Stimulated activated memory B cell treated with anti-CD40 and anti-IgM and Interleukin-4, amounts not matched to agents 10 μg/mL and 1 μg/mL and 100 μg/mL, for 72 hours (primary cell): Measurements from ENCODE around the gene NPIPB6.
"Not testable (repeated sequence)": the region's sequence is repeated elsewhere in the genome, so short reads cannot be mapped to it uniquely, and the experiment has no call there.

Source experiments
- ATAC-seq: fragments of 150-1000 bp; cut with Tn5 transposase; 2 replicates; pipeline ENCODE4 v1.10.0; 2021
- H3K27ac Mint-ChIP-seq: one replicate; pipeline ENCODE4 v1.8.0; 2022; ENCODE audit warnings: mild to moderate bottlenecking, mixed read lengths
- H3K27me3 Mint-ChIP-seq: one replicate; pipeline ENCODE4 v1.8.0; 2022; ENCODE audit warnings: mixed read lengths
- H3K36me3 Mint-ChIP-seq: one replicate; pipeline ENCODE4 v1.8.0; 2022; ENCODE audit warnings: mixed read lengths
- H3K4me1 Mint-ChIP-seq: one replicate; pipeline ENCODE4 v1.8.0; 2022; ENCODE audit warnings: mixed read lengths
- H3K4me3 Mint-ChIP-seq: one replicate; pipeline ENCODE4 v1.8.0; 2022; ENCODE audit warnings: mild to moderate bottlenecking, moderate library complexity, mixed read lengths
- H3K9me3 Mint-ChIP-seq: one replicate; pipeline ENCODE4 v1.8.0; 2022; ENCODE audit warnings: mixed read lengths

Gene NPIPB6

DNA sequence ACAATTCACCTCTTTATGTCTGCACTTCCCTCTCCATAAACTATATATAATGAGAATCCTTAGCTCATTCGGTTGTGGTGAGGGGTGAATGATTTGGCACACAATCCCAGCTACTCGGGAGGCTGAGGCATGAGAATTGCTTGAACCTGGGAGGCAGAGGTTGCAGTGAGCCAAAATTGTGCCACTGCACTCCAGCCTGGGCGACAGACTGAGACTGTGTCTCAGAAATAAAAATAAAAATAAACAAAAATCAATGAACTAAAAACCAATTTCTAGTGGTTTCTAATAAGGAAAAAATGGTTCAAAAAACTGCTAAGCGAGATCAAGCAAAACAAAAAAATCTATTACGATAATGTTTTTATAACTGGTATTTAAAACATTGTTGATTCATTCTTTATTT is at the start of gene NPIPB6:
Gene NPIPB6, minus strand, starts transcription at position 101 of the 400 bp plus-strand sequence. CDS start 686 bp downstream, outside the sequence.
- H3K27me3 Mint-ChIP-seq, H3K4me1 Mint-ChIP-seq: not testable (repeated sequence)

DNA sequence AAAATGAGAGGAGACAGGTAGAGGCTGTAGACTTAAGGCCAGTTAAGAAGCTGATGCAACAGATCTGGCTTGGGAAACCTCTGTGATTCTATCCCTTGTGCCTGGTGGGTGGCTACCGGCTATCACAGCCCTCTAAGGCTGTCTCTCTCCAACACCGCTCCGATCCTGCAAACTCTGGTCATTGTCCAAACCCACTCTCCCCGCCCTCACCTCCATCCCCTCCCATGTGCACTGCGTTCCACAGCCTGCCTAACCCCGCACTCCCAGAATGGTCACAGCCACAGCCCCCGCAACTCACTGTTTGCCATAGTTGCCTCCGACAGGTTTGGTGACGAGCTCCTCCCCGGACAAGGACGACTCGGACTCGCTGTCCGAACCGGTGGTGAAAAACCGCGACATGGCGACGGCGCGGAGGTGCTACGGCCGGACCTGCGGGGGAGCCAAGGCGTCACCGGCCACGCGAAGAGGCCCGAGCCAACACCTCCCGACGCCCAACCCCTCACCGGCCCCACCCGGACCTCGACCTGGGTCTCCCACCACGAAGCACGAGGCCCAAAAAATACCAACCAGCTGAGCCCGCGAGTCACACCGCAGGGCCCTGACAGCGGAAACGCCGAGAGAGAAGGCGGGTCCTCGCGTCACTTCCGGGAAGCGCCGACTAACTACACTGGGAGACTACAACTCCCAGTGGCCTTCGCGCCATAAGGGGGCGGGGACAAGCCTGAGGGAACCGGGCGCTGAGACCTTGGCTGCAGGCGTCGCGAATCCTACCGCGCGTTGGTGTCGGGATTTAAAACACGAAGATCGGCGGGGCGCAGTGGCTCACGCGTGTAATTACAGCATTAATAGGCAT is 40.1 kb upstream of the NPIPB6 start, which contains the start of gene EIF3CL:
Gene EIF3CL, minus strand, starts transcription at position 622 of the 853 bp plus-strand sequence. Its CDS starts 223 bp downstream, at position 399.
- ATAC-seq: peak; percentile 100
- H3K9me3 Mint-ChIP-seq, H3K4me1 Mint-ChIP-seq, H3K27me3 Mint-ChIP-seq, H3K27ac Mint-ChIP-seq, H3K36me3 Mint-ChIP-seq: not testable (repeated sequence)
- peak within 1 kb of the TSS; percentile 43 for H3K4me3 Mint-ChIP-seq

More for the DNA sequence above, at the start of gene NPIPB6:
- not testable (repeated sequence) for H3K36me3 Mint-ChIP-seq, ATAC-seq, H3K9me3 Mint-ChIP-seq, H3K4me3 Mint-ChIP-seq, H3K27ac Mint-ChIP-seq

DNA sequence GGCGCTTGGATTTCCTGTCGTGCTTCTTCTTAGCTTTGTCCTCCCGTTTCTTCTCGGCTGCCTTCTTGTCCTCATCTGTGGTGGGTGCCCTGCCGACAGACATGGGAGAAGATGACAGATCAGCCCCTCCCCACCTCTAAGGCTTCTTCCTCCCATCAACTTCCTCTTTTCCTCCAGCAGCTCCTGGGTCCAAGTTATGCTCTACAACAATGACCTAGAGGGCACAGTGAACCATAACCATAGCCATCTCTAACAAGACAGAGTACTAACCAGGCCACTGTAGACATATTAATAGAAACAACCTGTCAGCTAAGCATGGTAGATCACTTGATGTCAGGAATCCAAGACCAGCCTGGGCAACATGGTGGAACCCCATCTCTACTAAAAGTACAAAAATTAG is 28.7 kb upstream of the NPIPB6 start:
- not testable (repeated sequence) for H3K27ac Mint-ChIP-seq, H3K4me1 Mint-ChIP-seq, H3K4me3 Mint-ChIP-seq, H3K27me3 Mint-ChIP-seq, H3K9me3 Mint-ChIP-seq, ATAC-seq, H3K36me3 Mint-ChIP-seq

DNA sequence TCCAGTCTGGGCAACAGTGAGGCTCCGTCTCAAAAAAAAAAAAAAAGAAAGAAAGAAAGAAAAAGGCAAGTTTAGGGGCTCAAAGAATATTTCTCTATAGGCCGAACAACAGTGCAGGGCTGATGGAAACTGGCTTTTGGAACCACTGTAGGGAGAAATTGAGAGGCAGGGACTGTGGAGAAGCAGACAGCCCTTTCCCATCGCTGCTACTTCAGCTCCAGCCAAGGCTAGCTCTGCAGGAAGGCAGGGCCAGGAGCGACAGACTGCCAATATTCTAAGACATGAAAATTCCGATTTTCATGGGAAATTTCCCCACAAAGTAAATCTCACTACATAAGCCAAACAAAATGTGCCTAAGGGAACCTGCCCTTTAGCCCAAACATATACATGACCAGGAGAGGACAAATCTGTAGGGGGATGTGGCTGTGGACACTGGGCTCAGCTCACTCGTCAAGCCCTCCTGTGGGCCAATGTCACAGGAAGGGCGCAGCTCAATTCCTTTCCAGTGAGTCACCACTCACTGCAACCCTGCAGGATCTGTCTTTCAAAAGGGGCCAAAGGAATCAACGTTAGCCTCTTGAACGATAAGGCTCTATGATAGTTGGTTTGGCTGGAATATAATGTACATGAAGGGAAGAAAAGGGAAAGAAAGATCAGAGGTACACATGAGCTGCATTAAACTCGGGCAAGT is 19.0 kb upstream of the NPIPB6 start:
- H3K27me3 Mint-ChIP-seq, ATAC-seq, H3K36me3 Mint-ChIP-seq, H3K9me3 Mint-ChIP-seq, H3K4me1 Mint-ChIP-seq, H3K4me3 Mint-ChIP-seq, H3K27ac Mint-ChIP-seq: not testable (repeated sequence)

DNA sequence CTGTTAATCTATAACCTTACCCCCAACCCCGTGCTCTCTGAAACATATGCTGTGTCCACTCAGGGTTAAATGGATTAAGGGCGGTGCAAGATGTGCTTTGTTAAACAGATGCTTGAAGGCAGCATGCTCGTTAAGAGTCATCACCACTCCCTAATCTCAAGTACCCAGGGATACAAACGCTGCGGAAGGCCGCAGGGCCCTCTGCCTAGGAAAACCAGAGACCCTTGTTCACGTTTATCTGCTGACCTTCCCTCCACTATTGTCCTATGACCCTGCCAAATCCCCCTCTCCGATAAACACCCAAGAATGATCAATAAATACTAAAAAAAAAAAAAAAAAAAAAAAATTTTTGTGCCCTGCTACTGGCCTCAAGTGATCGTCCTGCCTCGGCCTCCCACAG is 14.5 kb upstream of the NPIPB6 start:
- not testable (repeated sequence) for ATAC-seq, H3K36me3 Mint-ChIP-seq, H3K4me1 Mint-ChIP-seq, H3K27me3 Mint-ChIP-seq, H3K27ac Mint-ChIP-seq, H3K9me3 Mint-ChIP-seq, H3K4me3 Mint-ChIP-seq

DNA sequence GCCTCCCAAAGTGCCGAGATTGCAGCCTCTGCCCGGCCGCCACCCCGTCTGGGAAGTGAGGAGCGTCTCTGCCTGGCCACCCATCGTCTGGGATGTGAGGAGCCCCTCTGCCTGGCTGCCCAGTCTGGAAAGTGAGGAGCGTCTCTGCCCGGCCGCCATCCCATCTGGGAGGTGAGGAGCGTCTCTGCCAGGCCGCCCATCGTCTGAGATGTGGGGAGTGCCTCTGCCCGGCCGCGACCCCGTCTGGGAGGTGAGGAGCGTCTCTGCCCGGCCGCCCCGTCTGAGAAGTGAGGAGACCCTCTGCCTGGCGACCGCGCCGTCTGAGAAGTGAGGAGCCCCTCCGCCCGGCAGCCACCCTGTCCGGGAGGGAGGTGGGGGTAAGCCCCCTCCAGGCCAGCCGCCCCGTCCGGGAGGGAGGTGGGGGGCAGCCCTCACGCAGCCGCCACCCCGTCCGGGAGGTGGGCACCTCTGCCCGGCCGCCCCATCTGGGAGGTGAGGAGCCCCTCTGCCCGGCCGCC is 13.9 kb upstream of the NPIPB6 start:
- not testable (repeated sequence) for H3K9me3 Mint-ChIP-seq, H3K4me1 Mint-ChIP-seq, H3K27ac Mint-ChIP-seq, H3K36me3 Mint-ChIP-seq, H3K27me3 Mint-ChIP-seq, ATAC-seq, H3K4me3 Mint-ChIP-seq

DNA sequence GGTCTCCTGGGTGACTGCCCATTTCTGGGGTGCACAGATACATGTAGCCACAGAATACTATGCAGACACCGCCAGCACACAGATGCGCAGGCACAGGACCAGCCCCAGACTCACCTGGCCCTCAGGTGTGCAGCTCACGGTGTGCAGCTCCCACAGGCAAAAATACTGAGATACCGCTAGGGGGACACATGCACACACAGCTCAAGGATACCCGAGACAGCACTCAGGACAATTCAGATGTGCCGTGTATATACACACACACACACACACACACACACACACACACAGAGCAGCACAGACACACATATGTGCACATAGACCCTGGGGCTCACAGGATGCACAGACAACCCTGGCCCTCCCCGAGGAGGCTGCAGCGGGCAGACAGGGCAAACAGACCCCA is 11.8 kb upstream of the NPIPB6 start:
- H3K36me3 Mint-ChIP-seq, H3K27ac Mint-ChIP-seq, H3K4me1 Mint-ChIP-seq, H3K9me3 Mint-ChIP-seq, H3K27me3 Mint-ChIP-seq, H3K4me3 Mint-ChIP-seq: not testable (repeated sequence)
- ATAC-seq: peak; percentile 54

DNA sequence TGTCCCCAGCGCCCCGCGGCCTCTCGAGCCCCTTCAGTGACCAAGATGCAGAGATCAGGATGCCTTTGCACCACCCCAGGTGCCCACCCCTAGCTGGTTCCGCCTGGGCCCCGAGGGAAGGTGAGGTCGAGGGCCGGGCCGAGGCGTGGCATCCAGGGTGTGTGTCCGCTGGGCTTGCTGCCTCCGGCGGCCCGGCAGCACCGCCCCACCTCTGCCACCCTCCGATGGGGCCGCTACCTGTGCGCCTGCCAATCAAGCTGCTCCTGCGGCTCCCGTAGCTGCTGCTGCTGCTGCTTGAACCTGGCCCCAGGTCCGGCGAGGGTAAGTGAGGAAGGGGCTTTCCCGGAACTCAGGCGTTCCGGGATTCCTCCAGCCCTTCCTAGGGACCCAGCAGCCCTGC is 11.0 kb upstream of the NPIPB6 start:
- ATAC-seq, H3K9me3 Mint-ChIP-seq, H3K4me3 Mint-ChIP-seq, H3K4me1 Mint-ChIP-seq, H3K27ac Mint-ChIP-seq, H3K27me3 Mint-ChIP-seq, H3K36me3 Mint-ChIP-seq: not testable (repeated sequence)

DNA sequence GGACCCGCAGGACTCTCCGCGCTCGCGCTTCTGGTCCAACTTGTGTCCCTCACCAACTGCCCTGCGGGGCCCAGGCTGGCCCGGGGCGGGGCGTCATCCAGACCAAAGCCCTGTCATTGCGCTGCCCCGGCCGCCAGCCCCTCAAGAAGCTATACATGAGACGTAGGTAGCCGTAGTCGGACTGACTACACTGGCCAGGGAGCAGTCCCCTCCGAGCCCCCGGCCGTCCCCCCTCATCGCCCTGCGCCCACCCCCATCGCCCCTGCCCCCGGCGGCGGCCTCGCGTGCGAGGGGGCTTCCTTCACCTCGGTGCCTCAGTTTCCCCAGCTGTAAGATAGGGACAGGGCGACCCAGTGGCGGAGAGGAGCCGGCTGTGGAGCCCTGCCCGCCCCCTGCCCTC is 4.6 kb upstream of the NPIPB6 start:
- not testable (repeated sequence) for H3K27ac Mint-ChIP-seq, ATAC-seq, H3K4me3 Mint-ChIP-seq, H3K27me3 Mint-ChIP-seq, H3K4me1 Mint-ChIP-seq, H3K9me3 Mint-ChIP-seq, H3K36me3 Mint-ChIP-seq

DNA sequence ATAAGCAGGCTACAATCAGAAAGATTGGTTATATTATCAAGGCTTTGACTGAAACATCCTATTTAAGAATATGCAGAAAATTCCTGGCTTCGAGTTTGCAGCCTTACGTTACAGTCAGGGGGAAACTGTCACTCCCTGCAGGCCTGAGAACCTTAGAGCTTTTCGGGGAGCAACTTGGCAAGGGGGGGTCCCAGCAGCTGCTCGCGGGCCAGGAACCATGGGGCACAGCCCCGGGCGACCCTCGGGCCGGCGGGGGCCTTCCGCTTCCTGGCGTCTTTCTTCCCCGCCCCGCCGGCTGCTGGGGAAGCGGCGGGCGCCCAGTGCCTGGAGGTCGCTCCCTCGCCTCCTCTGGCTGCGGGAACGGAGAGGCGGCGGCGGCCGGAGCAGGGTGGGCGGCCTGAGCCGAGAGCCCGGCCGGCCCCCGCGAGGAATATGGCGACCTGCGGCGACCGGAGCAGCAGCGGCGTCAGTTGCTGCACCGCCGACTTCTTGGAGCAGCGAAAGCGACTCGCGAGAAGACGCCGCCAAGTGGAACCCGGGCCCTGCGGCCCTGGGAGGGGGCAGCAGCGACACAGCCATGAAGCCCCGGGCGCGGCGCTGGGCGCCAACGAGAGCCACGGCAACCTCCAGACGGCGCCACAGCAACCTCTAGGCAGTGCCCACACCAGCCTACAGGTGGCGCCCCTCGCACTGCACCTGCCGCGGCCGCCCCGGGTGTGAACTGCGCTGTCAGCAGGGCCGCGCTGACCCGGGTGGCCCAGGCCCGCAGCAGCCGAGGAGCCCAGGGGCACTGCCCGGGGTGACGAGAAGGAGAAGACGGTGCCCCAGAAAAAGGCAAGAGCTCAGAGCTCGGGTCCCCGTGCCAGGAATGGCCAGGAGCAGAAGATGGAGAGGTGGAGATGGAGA is 1.2 kb upstream of the NPIPB6 start:
- H3K9me3 Mint-ChIP-seq, H3K27ac Mint-ChIP-seq, H3K4me3 Mint-ChIP-seq, H3K27me3 Mint-ChIP-seq, H3K4me1 Mint-ChIP-seq, H3K36me3 Mint-ChIP-seq: not testable (repeated sequence)
- ATAC-seq: peak; percentile 98

DNA sequence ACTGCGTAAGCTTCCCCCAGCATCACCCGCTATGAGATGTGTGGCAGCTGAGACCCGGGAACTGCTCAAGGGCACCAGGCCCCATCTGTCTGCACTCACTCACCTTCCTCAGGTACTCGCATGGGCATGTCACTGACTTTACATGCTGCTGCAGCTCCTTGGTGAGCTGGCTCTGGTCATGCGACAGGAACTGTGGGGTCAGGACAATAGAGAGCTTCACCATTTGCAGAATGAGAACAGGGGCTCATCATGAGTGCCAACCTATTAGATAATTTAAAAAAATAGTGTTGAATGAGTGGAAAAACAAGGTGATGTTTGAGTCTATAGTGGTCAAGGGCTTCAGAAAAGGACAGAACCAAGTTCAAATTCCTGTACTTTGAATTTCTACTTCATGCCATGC is 708 bp downstream of the NPIPB6 start:
- H3K9me3 Mint-ChIP-seq, H3K27me3 Mint-ChIP-seq, H3K4me3 Mint-ChIP-seq, H3K27ac Mint-ChIP-seq, ATAC-seq, H3K36me3 Mint-ChIP-seq, H3K4me1 Mint-ChIP-seq: not testable (repeated sequence)

DNA sequence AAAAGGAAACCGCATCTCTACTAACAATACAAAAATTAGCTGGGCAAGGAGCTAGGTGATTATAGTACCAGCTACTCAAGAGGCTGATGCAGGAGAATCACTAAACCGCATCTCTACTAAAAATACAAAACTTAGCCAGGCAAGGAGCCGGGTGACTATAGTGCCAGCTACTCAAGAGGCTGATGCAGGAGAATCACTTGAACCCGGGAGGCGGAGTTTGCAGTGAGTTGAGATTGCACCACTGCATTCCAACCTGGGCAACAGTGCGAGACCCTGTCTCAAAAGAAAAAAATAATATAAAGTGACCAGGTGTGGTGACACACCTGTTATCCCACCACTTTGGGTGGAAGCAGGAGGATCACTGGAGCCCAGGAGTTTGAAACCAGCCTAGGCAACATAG is 25.1 kb downstream of the NPIPB6 start:
- H3K27ac Mint-ChIP-seq, H3K4me3 Mint-ChIP-seq, H3K36me3 Mint-ChIP-seq, H3K4me1 Mint-ChIP-seq, ATAC-seq, H3K27me3 Mint-ChIP-seq, H3K9me3 Mint-ChIP-seq: not testable (repeated sequence)

DNA sequence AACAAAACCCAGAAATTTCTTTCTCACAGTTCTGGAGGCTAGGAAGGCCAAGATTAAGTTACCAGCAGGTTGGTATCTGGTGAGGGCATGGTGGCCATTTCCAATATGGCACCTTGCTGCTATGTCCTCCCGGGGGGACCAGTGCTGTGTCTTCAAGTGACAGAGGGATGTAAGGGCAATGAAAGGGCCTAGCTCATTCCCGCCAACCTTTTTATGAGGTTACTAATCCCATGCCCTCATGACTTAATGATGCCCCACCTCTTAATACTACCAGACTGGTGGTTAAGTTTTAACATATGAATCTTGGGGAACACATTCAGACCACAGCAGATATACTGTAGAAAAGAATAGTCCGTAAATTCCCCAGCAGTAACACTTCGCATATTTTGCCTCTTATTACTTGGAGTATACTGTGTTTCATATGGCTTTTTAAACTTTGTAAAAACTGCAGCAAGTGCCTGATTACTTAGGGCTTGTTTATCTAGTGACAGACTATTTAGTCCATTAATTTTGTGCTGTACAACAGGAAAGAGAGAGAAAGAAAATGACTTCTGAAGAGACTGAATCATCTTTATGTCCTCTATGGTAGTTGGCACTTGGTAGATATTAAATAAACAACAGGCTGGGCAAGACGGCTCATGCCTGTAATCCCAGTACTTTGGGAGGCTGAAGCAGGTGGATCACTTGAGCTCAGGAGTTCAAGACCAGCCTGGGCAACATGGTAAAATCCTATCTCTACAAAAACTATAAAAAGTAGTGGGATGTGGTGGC is 26.2 kb downstream of the NPIPB6 start:
- not testable (repeated sequence) for H3K4me3 Mint-ChIP-seq, H3K27ac Mint-ChIP-seq, ATAC-seq

DNA sequence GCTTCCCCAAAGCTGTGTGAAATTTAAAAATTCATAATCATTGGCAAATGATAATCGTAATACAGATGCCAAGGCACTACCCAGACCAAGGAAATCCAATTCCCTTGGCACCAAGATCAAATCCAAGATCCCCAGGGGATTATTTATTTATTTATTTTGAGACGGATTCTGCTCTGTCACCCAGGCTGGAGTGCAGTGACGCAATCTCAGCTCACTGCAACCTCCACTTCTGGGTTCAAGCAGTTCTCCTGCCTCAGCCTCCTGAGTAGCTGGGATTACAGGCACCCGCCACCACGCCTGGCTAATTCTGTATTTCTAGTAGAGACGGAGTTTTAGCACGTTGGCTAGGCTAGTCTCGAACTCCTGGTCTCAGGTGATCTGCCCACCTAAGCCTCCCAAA is 27.6 kb downstream of the NPIPB6 start:
- not testable (repeated sequence) for H3K4me3 Mint-ChIP-seq, H3K27ac Mint-ChIP-seq, H3K9me3 Mint-ChIP-seq, ATAC-seq, H3K27me3 Mint-ChIP-seq, H3K36me3 Mint-ChIP-seq, H3K4me1 Mint-ChIP-seq

More for the DNA sequence above, 26.2 kb downstream of the NPIPB6 start:
- H3K9me3 Mint-ChIP-seq, H3K36me3 Mint-ChIP-seq, H3K4me1 Mint-ChIP-seq, H3K27me3 Mint-ChIP-seq: not testable (repeated sequence)

DNA sequence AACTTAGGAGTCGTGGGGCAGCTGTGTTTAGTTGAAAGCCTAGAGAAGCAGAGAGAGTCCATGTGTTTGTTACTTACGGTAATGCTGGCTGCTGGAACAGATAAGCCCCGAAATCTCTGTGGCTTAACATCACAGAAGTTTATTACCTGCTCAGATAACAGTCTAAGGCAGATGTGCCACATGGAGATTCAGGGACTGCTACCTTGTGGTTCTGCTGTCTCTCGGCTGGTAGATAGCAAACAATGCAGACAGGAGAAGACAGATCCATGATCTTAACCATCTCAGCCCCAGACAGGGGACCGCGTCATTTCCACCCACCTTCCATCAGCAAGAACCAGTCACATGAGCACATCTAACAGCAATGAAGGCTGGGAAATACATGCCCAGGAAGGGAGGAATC is 30.7 kb downstream of the NPIPB6 start:
- not testable (repeated sequence) for H3K4me3 Mint-ChIP-seq

More for the DNA sequence above, 30.7 kb downstream of the NPIPB6 start:
- H3K4me1 Mint-ChIP-seq, H3K27me3 Mint-ChIP-seq, H3K36me3 Mint-ChIP-seq, H3K27ac Mint-ChIP-seq, H3K9me3 Mint-ChIP-seq, ATAC-seq: not testable (repeated sequence)
